NOMO-1 treated with dmso at 0.1 percent for 144 hours (cell line): ENCODE results near the gene IGFL1.
A peak's percentile ranks its signal among the peaks of the same experiment; 100 is the strongest.
"Not testable (repeated sequence)": the region's sequence is repeated elsewhere in the genome, so short reads cannot be mapped to it uniquely, and the experiment has no call there.

Experiments used
- DNase-seq: peaks from one replicate; lab custom pipeline; 2025; ENCODE audit not compliant: unreplicated experiment; lab: John Stamatoyannopoulos, UW

The IGFL1 gene

DNA sequence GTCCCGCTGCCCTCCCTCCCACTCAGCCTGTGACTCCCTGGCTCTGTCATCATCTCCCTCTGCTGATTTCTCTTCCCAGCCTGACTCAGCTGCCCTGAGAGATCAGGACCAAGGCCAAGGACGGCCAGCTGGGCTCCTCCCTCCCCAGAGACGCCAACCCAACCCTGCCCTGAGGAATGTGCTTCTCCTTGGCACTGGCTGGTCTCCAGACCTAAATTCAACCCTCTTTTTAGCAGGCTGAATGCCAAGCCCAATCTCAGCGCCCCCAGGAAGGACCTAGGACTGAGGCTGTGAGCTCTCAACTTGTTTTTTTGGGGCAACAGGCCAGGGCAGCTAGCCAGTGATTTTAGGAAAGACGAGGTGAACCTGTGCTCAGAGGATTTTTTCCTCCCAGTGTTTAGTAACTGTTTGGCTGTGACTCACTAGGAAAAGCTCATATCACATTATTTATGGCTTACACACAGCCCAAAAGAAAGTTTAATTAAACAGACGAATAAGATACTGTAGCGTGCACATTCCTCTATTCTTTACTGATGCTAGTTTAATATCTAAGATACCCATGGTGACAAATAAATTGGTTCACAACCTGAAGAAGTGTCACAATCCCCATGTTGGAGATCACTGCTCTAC, 7.4 kb upstream of the IGFL1 start:
- no peak for DNase-seq

GRCh38 chr19:46223787-46224186, 5.8 kb upstream of the IGFL1 start:
- not testable (repeated sequence) for DNase-seq

GRCh38 chr19:46224773-46225172, 4.8 kb upstream of the IGFL1 start:
- DNase-seq: no peak

DNA sequence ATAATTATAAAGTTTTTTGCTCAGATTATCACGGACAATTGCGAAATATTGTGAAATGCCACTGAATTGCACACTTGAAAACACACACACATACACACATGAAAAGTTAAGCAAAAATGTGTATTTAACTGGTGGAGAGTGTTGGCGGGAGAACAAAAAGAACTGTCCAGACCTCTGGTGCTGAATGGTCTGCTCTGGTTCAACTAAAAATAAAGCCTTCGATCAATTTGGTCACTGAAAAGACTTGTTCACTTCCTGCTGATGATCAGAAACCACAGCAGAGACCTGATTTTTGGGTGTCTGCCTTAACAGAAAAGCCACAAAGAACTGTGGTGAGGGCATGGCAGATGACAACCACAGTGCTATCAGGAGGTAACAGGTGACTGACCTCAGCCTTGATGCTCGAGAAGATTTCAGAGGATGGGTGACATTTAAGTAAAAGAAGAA, 4.0 kb upstream of the IGFL1 start:
- no peak for DNase-seq

DNA sequence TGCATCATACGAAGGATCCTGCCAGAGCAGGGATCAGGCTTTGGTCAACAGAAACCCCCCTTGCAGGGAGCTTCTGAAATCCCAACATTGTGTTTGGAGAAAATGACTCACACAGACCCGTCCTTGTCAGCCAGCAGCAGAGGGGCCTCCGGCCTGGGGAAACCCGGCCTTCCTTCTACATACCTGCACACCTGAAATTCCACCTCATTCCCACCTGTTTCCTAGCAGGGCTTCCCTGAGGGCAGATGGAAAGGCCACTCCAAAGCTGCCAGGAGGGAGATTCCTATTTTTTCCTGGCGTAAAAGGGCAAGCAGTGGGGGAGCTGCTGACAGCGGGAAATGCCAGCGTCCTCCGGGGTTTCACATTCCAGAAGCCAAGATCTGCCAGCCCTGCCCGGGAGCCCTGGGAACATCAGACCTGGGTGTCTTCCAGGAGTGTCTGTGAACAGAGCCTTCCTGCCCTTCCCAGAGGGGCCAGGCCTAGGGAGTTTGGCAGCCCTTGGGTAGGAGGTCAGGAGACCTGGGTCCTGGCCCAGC, 3.0 kb upstream of the IGFL1 start:
- DNase-seq: no peak

- DNase-seq: no peak
These were observed 2.5 kb downstream of the IGFL1 start for GRCh38 chr19:46232029-46232428.

DNA sequence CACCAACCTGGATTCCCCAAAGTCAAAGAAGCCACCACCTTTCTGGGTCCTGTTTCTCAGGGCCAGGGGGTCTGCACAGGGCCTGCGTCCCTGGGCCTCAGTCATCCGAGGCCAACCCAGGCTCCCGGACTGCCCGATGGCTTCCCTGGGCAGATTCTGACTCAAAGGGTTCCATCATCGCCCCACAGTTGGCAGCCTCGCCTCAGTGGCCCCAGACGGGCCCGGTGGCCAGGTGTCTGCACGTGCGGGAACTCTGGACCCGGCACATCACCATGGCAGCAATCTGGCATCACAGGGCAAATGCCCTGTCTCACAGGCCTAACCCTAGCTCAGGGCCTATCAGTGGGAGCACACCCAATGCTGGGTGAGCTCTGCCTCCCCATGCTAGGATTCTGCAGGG, 2.9 kb downstream of the IGFL1 start:
- no peak for DNase-seq

- no peak for DNase-seq
These were observed 3.5 kb downstream of the IGFL1 start for GRCh38 chr19:46232938-46233621.

- DNase-seq: not testable (repeated sequence)
These were observed 4.3 kb downstream of the IGFL1 start for GRCh38 chr19:46233871-46234270.

DNA sequence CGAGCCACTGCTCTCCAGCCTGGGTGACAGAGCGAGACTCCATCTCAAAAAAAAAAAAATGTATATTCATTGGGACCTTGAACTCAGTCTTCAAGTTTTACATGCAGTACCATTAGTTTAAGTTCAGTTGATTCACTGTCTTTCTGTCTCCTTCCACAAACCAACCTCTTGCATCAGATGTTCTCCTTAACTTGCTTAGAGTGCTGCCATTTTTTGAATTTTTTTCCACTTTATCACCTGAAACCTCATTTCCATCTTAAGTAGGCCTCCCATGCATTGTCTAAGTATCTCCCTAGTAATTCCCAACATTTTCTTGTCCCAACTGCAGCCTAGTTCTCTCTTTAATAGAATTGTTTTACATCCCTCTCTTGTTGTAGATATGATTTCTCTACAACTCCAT, 8.6 kb downstream of the IGFL1 start:
- not testable (repeated sequence) for DNase-seq

DNA sequence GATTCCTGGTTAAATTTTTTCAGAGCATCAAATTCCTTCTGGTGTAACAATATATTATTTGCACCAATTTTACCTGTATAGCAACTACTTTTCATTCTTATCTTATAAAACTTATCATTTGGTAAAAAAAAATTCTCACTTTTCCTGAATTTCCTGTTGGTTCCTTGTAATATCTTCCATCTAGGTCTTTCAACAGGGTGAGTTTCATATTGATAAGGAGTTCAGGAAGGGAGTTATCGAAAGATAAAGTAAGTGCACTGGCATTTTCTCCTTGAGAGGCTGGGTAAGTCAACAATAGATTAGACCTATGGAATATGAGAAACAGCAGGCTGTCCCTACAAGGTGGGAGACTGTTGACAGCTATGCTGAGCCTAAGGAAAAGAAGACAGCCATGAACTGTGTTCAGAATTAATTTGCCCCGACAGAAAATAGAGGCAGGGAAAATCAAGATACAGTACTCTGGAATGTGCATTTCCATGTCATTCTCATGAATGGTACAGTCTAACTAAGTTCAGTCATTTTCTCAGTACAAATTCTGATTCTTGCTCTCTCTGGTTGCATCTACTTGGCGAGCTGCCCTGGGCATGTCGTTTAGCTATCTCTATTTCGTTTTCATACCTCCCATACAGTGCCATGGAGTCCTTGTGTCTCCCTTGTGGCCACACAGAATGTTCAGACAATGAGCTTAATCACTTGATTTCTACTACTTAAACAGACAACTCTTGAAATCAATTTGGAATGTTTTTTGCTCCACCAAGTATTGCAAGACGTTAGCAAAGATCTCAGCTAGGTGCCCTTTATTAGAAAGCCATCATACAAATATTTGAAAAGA, 9.9 kb downstream of the IGFL1 start:
- no peak for DNase-seq

- no peak for DNase-seq
These were observed 11.2 kb downstream of the IGFL1 start for GRCh38 chr19:46240693-46241092.

GRCh38 chr19:46241626-46242025, 12.1 kb downstream of the IGFL1 start:
- no peak for DNase-seq

- not testable (repeated sequence) for DNase-seq
These were observed 13.6 kb downstream of the IGFL1 start for GRCh38 chr19:46243081-46243654.

DNA sequence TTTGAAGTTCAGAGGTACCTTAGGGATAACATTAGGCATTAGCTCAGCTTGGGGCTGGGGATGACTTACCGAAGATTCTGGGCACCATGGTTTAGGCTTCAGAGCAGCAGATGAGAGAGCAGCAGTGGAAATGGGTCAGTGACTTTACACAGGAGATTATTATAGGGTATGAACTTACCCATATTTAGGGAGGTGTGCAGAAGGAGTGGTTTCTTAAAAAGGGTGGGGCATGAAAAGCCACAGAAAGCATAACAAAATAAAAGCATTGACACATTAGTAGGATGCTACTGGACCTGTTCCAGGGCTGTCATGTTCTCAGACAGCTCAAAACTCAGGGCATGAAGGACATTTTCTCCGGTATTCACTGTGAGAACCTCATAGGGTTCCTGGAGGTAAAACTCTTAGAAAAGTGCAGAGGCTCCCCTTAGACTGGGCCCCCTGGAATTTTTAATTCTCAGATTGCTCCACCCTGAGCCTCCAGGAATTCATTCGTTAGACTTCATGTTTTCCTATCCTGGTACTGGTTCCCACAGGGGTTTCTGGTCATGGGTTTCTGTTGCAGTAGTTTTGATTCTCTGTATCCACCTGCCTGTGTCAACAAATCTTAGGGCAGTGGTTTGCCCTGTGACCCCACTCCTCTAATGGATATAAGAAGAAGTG, 20.7 kb downstream of the IGFL1 start:
- no peak for DNase-seq

DNA sequence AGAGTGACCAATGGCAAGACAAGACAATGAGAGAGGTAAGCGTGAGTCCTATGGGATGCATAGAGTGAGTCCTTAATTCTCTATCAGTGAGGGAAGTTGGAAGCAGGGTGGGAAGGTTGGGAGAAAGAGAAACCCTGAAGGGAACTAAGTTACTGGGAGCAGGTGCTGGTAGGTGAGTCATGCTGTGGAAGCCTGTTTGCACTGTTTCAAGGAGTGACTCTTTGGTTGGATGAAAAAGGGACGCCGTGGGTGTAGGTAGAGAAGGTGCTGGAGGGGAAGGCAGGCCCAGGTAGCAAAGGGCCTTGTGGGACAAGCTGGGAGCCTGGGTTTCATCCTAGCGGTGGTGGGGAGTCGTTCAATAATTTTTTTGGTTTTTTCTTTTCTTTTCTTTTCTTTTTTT, 21.9 kb downstream of the IGFL1 start:
- DNase-seq: no peak

- DNase-seq: no peak
These were observed 25.2 kb downstream of the IGFL1 start for GRCh38 chr19:46254776-46255175.

DNA sequence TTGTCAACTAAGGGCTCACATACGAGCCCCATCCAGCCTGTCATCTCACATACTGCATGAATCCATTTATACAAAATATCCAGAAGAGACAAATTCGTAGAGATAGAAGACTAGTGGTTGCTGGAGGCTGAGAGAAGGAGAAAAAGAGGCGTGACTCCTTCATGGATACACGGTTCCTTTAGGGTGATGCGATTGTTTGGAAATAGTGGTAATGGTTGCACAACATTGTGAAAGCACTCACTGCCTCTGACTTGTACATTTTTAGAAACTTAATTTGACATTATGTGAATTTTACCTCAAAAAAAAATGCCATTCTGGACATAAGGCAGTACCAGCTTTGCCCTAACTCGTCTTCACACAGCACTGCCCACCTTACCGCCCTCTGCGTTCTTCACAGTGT, 27.3 kb downstream of the IGFL1 start:
- DNase-seq: peak; percentile 21

GRCh38 chr19:46261501-46261900, 32.0 kb downstream of the IGFL1 start:
- not testable (repeated sequence) for DNase-seq

GRCh38 chr19:46262684-46263296, 33.2 kb downstream of the IGFL1 start:
- peak; percentile 89 for DNase-seq
